GM21737 (cell line): ENCODE results near the gene ST7.

Source experiments
- ATAC-seq: cut with Tn5 transposase; IDR thresholded peaks from one replicate; pipeline ENCODE4 v1.9.1; 2021; ENCODE audit warnings: mild to moderate bottlenecking, moderate library complexity; ENCODE audit not compliant: unreplicated experiment

ST7 gene

GRCh38 chr7:117185124-117185523, 231.8 kb downstream of the ST7 start:
- no peak for ATAC-seq

GRCh38 chr7:117186218-117187010, 233.1 kb downstream of the ST7 start:
- no peak for ATAC-seq

- no peak for ATAC-seq
These were observed 235.1 kb downstream of the ST7 start for GRCh38 chr7:117188376-117188775.

- ATAC-seq = no peak
These were observed 235.8 kb downstream of the ST7 start for GRCh38 chr7:117188949-117189592.

- no peak for ATAC-seq
These were observed 236.8 kb downstream of the ST7 start for GRCh38 chr7:117190104-117190503.

GRCh38 chr7:117190746-117191435, 237.6 kb downstream of the ST7 start:
- ATAC-seq = no peak

GRCh38 chr7:117192108-117192507, 238.8 kb downstream of the ST7 start:
- no peak for ATAC-seq

GRCh38 chr7:117193564-117193963, 240.3 kb downstream of the ST7 start:
- no peak for ATAC-seq

- ATAC-seq = no peak
These were observed 241.1 kb downstream of the ST7 start for GRCh38 chr7:117194445-117194844.

GRCh38 chr7:117195361-117196029, 242.2 kb downstream of the ST7 start:
- no peak for ATAC-seq

- no peak for ATAC-seq
These were observed 246.8 kb downstream of the ST7 start for GRCh38 chr7:117200132-117200531.

GRCh38 chr7:117200786-117201458, 247.6 kb downstream of the ST7 start:
- no peak for ATAC-seq

GRCh38 chr7:117202511-117202910, 249.2 kb downstream of the ST7 start:
- ATAC-seq = no peak

- ATAC-seq = no peak
These were observed 249.9 kb downstream of the ST7 start for GRCh38 chr7:117203205-117203604.

GRCh38 chr7:117205873-117206272, 252.6 kb downstream of the ST7 start:
- ATAC-seq = no peak

- no peak for ATAC-seq
These were observed 255.0 kb downstream of the ST7 start for GRCh38 chr7:117208257-117208656.

GRCh38 chr7:117210397-117210796, 257.1 kb downstream of the ST7 start:
- no peak for ATAC-seq

- no peak for ATAC-seq
These were observed 257.6 kb downstream of the ST7 start for GRCh38 chr7:117210908-117211307.

GRCh38 chr7:117211614-117212013, 258.3 kb downstream of the ST7 start:
- ATAC-seq = no peak

- ATAC-seq = no peak
These were observed 259.9 kb downstream of the ST7 start for GRCh38 chr7:117212969-117213877.
